ENCODE results near the gene ZSWIM3. TPM values are rescaled to one million over a fixed set of nuclear protein-coding genes. Genes with fewer than 3 reads are reported as not detected.

Gene ZSWIM3
- total and polyA plus RNA-seq, 2 of the 13 experiments (the other 11 are each of a cell fraction or from before 2014, with no cell fraction given), result 5.2 to 5.8 TPM

DNA sequence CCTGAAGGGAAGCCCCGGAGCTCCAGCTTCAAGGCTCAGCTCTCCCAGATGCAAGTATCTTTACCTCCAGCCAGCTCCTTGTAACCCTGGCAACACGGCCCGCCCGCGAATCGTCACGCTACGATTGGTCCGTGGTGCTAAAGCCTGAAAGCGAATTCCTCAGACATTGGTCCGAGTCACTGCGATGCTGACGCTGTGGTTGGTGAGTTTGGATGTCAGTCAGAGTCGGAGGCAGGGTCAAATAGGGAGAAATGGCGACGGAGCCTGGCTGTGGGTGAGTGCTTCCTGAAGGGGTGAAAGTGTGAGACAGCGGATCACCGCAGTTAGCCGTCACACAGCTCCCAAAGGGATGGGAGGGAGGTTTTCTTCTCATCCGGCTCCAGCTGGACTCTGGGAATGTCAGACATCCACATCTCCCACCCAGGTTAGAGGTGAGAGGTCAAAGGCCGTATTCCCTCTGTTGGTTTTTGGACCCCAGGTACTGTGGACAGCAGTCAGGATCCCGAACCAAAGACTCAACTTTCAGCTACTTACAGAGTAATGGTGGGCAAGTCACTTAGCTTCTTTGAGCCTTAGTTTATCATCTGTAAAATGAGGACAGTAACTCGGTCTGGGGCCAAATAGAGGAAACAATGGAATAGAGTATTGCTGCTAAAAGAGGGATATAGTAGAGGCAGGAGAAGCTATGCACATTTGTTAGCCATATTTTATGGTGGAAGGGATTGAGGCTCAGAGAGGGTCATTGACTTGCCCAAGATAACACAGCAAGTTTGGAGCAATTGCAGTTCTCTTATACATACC is 23.8 kb downstream of the ZSWIM3 start, which contains the start of gene ZSWIM1 (continued):
- TF ChIP-seq, protein P1, sequence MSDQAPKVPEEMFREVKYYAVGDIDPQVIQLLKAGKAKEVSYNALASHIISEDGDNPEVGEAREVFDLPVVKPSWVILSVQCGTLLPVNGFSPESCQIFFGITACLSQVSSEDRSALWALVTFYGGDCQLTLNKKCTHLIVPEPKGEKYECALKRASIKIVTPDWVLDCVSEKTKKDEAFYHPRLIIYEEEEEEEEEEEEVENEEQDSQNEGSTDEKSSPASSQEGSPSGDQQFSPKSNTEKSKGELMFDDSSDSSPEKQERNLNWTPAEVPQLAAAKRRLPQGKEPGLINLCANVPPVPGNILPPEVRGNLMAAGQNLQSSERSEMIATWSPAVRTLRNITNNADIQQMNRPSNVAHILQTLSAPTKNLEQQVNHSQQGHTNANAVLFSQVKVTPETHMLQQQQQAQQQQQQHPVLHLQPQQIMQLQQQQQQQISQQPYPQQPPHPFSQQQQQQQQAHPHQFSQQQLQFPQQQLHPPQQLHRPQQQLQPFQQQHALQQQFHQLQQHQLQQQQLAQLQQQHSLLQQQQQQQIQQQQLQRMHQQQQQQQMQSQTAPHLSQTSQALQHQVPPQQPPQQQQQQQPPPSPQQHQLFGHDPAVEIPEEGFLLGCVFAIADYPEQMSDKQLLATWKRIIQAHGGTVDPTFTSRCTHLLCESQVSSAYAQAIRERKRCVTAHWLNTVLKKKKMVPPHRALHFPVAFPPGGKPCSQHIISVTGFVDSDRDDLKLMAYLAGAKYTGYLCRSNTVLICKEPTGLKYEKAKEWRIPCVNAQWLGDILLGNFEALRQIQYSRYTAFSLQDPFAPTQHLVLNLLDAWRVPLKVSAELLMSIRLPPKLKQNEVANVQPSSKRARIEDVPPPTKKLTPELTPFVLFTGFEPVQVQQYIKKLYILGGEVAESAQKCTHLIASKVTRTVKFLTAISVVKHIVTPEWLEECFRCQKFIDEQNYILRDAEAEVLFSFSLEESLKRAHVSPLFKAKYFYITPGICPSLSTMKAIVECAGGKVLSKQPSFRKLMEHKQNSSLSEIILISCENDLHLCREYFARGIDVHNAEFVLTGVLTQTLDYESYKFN (CRISPR knock-in tag; conservative IDR thresholded peaks at IDR 0.05), result peak; percentile 56
- TF ChIP-seq, protein P2, sequence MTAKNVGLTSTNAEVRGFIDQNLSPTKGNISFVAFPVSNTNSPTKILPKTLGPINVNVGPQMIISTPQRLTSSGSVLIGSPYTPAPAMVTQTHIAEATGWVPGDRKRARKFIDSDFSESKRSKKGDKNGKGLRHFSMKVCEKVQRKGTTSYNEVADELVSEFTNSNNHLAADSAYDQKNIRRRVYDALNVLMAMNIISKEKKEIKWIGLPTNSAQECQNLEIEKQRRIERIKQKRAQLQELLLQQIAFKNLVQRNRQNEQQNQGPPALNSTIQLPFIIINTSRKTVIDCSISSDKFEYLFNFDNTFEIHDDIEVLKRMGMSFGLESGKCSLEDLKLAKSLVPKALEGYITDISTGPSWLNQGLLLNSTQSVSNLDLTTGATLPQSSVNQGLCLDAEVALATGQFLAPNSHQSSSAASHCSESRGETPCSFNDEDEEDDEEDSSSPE (CRISPR knock-in tag; IDR thresholded peaks at IDR 0.05), result peak; percentile 75; the same call in 1 of the 2 replicates
- TF ChIP-seq ZNF468 (CRISPR knock-in tag; IDR thresholded peaks at IDR 0.05) (no peak), NR3C1 (CRISPR knock-in tag; IDR thresholded peaks at IDR 0.05) (no peak), HDAC2 (CRISPR knock-in tag; IDR thresholded peaks at IDR 0.05) (peak; percentile 78), ZNF720 (CRISPR knock-in tag; IDR thresholded peaks at IDR 0.05) (0 out of 2 replicates have a peak, but pooled peaks have one; percentile 44), ZNF883 (CRISPR knock-in tag; IDR thresholded peaks at IDR 0.05; ENCODE audit: not compliant biosample characterization) (peak; percentile 90), RBFOX2 (IDR thresholded peaks at IDR 0.05; ENCODE audit: low read depth, low read length) (peak; percentile 61), PAX8 (CRISPR knock-in tag; IDR thresholded peaks at IDR 0.05; ENCODE audit: borderline replicate concordance) (0 out of 2 replicates have a peak, but pooled peaks have one; percentile 30), ZNF441 (CRISPR knock-in tag; IDR thresholded peaks at IDR 0.05; ENCODE audit: borderline replicate concordance) (peak; percentile 77), TRIM24 (CRISPR knock-in tag; IDR thresholded peaks at IDR 0.05) (no peak), ZBTB20 (CRISPR knock-in tag; IDR thresholded peaks at IDR 0.05; ENCODE audit: borderline replicate concordance, low read depth) (peak; percentile 28; the same call in 1 of the 2 replicates), ZNF878 (CRISPR knock-in tag; IDR thresholded peaks at IDR 0.05) (no peak), FOSL2 (CRISPR knock-in tag; IDR thresholded peaks at IDR 0.05) (peak; percentile 52)
- TF ChIP-seq, protein P3, sequence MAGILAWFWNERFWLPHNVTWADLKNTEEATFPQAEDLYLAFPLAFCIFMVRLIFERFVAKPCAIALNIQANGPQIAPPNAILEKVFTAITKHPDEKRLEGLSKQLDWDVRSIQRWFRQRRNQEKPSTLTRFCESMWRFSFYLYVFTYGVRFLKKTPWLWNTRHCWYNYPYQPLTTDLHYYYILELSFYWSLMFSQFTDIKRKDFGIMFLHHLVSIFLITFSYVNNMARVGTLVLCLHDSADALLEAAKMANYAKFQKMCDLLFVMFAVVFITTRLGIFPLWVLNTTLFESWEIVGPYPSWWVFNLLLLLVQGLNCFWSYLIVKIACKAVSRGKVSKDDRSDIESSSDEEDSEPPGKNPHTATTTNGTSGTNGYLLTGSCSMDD (CRISPR knock-in tag; IDR thresholded peaks at IDR 0.05), result no peak
- TF ChIP-seq, protein P4, sequence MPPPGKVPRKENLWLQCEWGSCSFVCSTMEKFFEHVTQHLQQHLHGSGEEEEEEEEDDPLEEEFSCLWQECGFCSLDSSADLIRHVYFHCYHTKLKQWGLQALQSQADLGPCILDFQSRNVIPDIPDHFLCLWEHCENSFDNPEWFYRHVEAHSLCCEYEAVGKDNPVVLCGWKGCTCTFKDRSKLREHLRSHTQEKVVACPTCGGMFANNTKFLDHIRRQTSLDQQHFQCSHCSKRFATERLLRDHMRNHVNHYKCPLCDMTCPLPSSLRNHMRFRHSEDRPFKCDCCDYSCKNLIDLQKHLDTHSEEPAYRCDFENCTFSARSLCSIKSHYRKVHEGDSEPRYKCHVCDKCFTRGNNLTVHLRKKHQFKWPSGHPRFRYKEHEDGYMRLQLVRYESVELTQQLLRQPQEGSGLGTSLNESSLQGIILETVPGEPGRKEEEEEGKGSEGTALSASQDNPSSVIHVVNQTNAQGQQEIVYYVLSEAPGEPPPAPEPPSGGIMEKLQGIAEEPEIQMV (CRISPR knock-in tag; IDR thresholded peaks at IDR 0.05; ENCODE audit: low read depth), result peak; percentile 53; the same call in 1 of the 2 replicates
- TF ChIP-seq, protein P5, sequence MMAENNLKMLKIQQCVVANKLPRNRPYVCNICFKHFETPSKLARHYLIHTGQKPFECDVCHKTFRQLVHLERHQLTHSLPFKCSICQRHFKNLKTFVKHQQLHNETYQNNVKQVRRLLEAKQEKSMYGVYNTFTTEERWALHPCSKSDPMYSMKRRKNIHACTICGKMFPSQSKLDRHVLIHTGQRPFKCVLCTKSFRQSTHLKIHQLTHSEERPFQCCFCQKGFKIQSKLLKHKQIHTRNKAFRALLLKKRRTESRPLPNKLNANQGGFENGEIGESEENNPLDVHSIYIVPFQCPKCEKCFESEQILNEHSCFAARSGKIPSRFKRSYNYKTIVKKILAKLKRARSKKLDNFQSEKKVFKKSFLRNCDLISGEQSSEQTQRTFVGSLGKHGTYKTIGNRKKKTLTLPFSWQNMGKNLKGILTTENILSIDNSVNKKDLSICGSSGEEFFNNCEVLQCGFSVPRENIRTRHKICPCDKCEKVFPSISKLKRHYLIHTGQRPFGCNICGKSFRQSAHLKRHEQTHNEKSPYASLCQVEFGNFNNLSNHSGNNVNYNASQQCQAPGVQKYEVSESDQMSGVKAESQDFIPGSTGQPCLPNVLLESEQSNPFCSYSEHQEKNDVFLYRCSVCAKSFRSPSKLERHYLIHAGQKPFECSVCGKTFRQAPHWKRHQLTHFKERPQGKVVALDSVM (CRISPR knock-in tag; IDR thresholded peaks at IDR 0.05), result no peak
- TF ChIP-seq, protein P6, sequence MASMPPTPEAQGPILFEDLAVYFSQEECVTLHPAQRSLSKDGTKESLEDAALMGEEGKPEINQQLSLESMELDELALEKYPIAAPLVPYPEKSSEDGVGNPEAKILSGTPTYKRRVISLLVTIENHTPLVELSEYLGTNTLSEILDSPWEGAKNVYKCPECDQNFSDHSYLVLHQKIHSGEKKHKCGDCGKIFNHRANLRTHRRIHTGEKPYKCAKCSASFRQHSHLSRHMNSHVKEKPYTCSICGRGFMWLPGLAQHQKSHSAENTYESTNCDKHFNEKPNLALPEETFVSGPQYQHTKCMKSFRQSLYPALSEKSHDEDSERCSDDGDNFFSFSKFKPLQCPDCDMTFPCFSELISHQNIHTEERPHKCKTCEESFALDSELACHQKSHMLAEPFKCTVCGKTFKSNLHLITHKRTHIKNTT (CRISPR knock-in tag; IDR thresholded peaks at IDR 0.05), result no peak

Measured in HepG2 (cell line).